ENCODE results near the gene GHRHR. TPM values are rescaled to one million over a fixed set of nuclear protein-coding genes. Genes with fewer than 3 reads are reported as not detected.

GHRHR gene
- total RNA-seq, 1 experiment from 2014 or later = not detected

DNA sequence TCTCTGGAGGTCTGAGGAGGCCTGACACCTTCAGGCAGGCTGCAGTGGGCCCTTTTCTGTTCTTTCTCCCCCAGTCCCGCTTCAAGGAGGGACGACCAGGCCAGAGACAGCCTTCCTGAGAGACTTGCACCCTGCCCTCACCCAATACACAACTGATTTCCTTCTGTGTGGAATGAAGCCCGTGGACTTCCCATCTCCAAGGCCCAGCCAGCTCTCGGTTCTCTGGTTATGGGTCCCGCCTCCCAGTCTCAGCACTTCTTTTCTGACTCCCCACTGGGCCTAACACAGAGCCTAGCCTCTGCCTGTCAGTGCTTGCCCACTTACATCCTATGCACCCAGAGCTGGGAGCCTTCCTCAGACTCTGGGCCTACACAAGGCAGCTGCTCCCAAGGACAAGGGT is 64.3 kb downstream of the GHRHR start:
- no peak overlapping the region for H3K27ac ChIP-seq (ENCODE audit: low read length)
- H3K36me3 ChIP-seq (ENCODE audit: insufficient read depth, low read length) = no peaks in the 10 kb centered on the region
- no peaks in the 10 kb centered on the region for H3K9me3 ChIP-seq (ENCODE audit: low read length)
- H3K9me2 ChIP-seq (replicated peaks; ENCODE audit: insufficient read depth, low read length) = no peaks in the 10 kb centered on the region
- no peaks in the 10 kb centered on the region for H4K20me1 ChIP-seq (ENCODE audit: insufficient read depth, low read depth, low read length)
- no peak overlapping the region for H3K4me3 ChIP-seq (ENCODE audit: low read length)
- H2AFZ ChIP-seq (ENCODE audit: low read length) = no peak overlapping the region
- no peaks in the 10 kb centered on the region for H3K27me3 ChIP-seq (ENCODE audit: low read length)
- H3K79me2 ChIP-seq (ENCODE audit: low read length) = no peaks in the 10 kb centered on the region
- DNase-seq = no peak
- H3K4me1 ChIP-seq (ENCODE audit: low read length) = peaks cover 25% of the 10 kb centered on the region
- H3K9ac ChIP-seq (ENCODE audit: low read length) = no peak overlapping the region
- H3K4me2 ChIP-seq (ENCODE audit: low read depth, low read length, poor library complexity, severe bottlenecking) = no peak overlapping the region

DNA sequence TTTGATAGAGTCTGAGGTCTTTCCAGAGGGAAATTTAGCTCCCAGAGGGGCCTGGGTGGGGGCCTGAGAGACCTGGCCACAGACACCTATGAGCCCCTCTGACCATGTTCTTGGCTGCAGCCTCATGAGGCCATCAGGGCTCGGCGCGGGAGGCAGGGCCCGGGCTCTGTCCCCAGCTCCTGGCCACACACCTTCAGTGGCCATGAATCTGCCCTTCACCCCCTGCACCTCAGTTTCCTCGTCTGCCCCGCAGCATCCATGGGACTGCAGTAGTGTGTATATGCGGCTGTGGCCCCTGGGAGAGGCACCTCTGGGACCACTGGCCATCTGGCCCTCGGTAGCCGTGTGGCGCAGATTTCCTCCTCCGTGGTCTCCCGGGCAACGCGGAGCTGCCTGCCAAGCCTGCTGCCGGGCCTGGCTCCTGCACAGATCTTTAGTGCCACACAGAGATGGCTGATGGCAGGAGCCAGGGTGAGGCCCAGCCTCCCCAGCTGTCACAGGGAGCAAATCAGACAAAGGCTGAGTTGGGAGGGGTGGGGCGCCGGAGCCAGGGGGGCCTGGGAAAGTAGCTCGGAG is 64.8 kb downstream of the GHRHR start:
- Histone ChIP-seq H3K9me3 (ENCODE audit: low read length) (no peaks in the 10 kb centered on the region), H4K20me1 (ENCODE audit: insufficient read depth, low read depth, low read length) (no peaks in the 10 kb centered on the region), H3K9ac (ENCODE audit: low read length) (no peak overlapping the region), H3K4me1 (ENCODE audit: low read length) (peaks cover 25% of the 10 kb centered on the region), H3K36me3 (ENCODE audit: insufficient read depth, low read length) (no peaks in the 10 kb centered on the region), H3K27me3 (ENCODE audit: low read length) (no peaks in the 10 kb centered on the region), H2AFZ (ENCODE audit: low read length) (no peak overlapping the region), H3K27ac (ENCODE audit: low read length) (no peak overlapping the region), H3K9me2 (replicated peaks; ENCODE audit: insufficient read depth, low read length) (no peaks in the 10 kb centered on the region), H3K4me3 (ENCODE audit: low read length) (no peak overlapping the region), H3K4me2 (ENCODE audit: low read depth, low read length, poor library complexity, severe bottlenecking) (no peak overlapping the region), H3K79me2 (ENCODE audit: low read length) (no peaks in the 10 kb centered on the region)
- no peak for DNase-seq

Other genes with a start within 250 kb of the GHRHR start
- gene INMT, start 211.8 kb upstream of the GHRHR start, total RNA-seq (2014; rRNA removed; shearing (Covaris generic); ENCODE audit: low replicate concordance) = not detected in 2 replicates
- 1.5 and 2.5 TPM in 2 replicates for gene MINDY4, start 192.5 kb upstream of the GHRHR start, total RNA-seq (2014; rRNA removed; shearing (Covaris generic); ENCODE audit: low replicate concordance)
- gene AQP1, start 52.1 kb upstream of the GHRHR start, total RNA-seq (2014; rRNA removed; shearing (Covaris generic); ENCODE audit: low replicate concordance) = 0.22 and 0.82 TPM in 2 replicates
- gene ADCYAP1R1, start 88.4 kb downstream of the GHRHR start, total RNA-seq (2014; rRNA removed; shearing (Covaris generic); ENCODE audit: low replicate concordance) = 0.25 and 0.52 TPM in 2 replicates